Karpas-422 (cell line): ENCODE results near the gene FRMD3. TPM values are rescaled to one million over a fixed set of nuclear protein-coding genes. Genes with fewer than 3 reads are reported as not detected.

Source experiments
- DNase-seq: peaks from one replicate; pipeline ENCODE4 v3.0.0-alpha.2; 2015
- H2AFZ ChIP-seq: fragments of 200-600 bp; sonication (generic); 2 replicates; pipeline ENCODE4 v1.6.1; 2014; ENCODE audit warnings: antibody characterized with exemption, low read length, mixed read lengths
- H3K27ac ChIP-seq: fragments of 200-600 bp; sonication (generic); 2 replicates; pipeline ENCODE4 v1.5.1; 2014; ENCODE audit warnings: mild to moderate bottlenecking, low read length, moderate library complexity
- H3K27me3 ChIP-seq: fragments of 200-600 bp; sonication (generic); 2 replicates; pipeline ENCODE4 v1.6.1; 2014; ENCODE audit warnings: low read length, mixed read lengths
- H3K36me3 ChIP-seq: fragments of 200-600 bp; sonication (generic); 2 replicates; pipeline ENCODE4 v1.6.1; 2014; ENCODE audit warnings: low read length, mixed read lengths; ENCODE audit not compliant: insufficient read depth
- H3K4me1 ChIP-seq: fragments of 200-600 bp; sonication (generic); 2 replicates; pipeline ENCODE4 v1.6.1; 2014; ENCODE audit warnings: mild to moderate bottlenecking, low read length, mixed read lengths
- H3K4me2 ChIP-seq: fragments of 200-600 bp; sonication (generic); 2 replicates; pipeline ENCODE4 v1.6.1; 2014; ENCODE audit warnings: low read length, low read depth, mild to moderate bottlenecking; ENCODE audit not compliant: poor library complexity, severe bottlenecking
- H3K4me3 ChIP-seq: fragments of 200-600 bp; sonication (generic); 2 replicates; pipeline ENCODE4 v1.5.1; 2014; ENCODE audit warnings: mild to moderate bottlenecking, antibody characterized with exemption, low read length, mixed read lengths
- H3K79me2 ChIP-seq: fragments of 200-600 bp; sonication (generic); 2 replicates; pipeline ENCODE4 v1.6.1; 2014; ENCODE audit warnings: mild to moderate bottlenecking, low read length, mixed read lengths
- H3K9ac ChIP-seq: fragments of 200-600 bp; sonication (generic); 2 replicates; pipeline ENCODE4 v1.6.0; 2014; ENCODE audit warnings: low read length
- H3K9me2 ChIP-seq: fragments of 200-600 bp; sonication (generic), shearing (Covaris generic); replicated peaks from 2 replicates; pipeline ENCODE4 v1.6.0; 2014; ENCODE audit warnings: mild to moderate bottlenecking, low read length, moderate library complexity; ENCODE audit not compliant: insufficient read depth
- H3K9me3 ChIP-seq: fragments of 300-700, 200-600 bp; sonication (generic); 2 replicates; pipeline ENCODE4 v1.6.1; 2014; ENCODE audit warnings: low read length, mixed read lengths
- H4K20me1 ChIP-seq: fragments of 200-600 bp; sonication (generic); 2 replicates; pipeline ENCODE4 v1.6.1; 2014; ENCODE audit warnings: mild to moderate bottlenecking, antibody characterized with exemption, low read length, low read depth; ENCODE audit not compliant: insufficient read depth
- total RNA-seq: library from RNA; depleted of rRNA; stranded (reverse); fragments of >200 nt; shearing (Covaris generic); gene quantifications from 2 replicates; pipeline ENCODE4 v1.2.3, GENCODE V29; 2014; ENCODE audit warnings: low replicate concordance

FRMD3 gene
- total RNA-seq, 1 experiment from 2014 or later = not detected

DNA sequence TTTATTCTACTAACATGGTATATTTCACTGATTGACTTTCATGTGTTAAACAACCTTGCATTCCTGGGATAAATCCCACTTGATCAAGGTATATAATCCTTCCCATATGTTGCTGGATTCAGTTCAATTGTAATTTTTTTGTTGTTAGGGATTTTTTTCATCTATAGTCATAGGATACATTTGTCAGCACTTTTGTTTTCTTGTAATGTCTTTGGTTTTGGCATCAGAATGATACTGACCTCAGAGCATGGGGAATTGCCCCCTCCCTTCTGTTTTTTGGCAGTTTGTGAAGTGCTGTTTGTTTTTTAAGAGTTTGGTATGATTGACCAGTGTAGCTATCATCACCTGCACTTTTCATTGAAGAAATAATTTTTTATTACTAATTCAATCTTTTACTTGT, 298.5 kb downstream of the FRMD3 start:
- H2AFZ ChIP-seq = no peak overlapping the region
- H3K36me3 ChIP-seq = no peaks in the 10 kb centered on the region
- H4K20me1 ChIP-seq = no peaks in the 10 kb centered on the region
- no peaks in the 10 kb centered on the region for H3K4me1 ChIP-seq
- no peak overlapping the region for H3K27ac ChIP-seq
- DNase-seq = no peak
- H3K4me3 ChIP-seq = no peak overlapping the region
- H3K79me2 ChIP-seq = no peaks in the 10 kb centered on the region
- no peak overlapping the region for H3K9ac ChIP-seq
- no peak overlapping the region for H3K4me2 ChIP-seq
- H3K9me2 ChIP-seq = no peaks in the 10 kb centered on the region
- no peaks in the 10 kb centered on the region for H3K27me3 ChIP-seq
- no peaks in the 10 kb centered on the region for H3K9me3 ChIP-seq

DNA sequence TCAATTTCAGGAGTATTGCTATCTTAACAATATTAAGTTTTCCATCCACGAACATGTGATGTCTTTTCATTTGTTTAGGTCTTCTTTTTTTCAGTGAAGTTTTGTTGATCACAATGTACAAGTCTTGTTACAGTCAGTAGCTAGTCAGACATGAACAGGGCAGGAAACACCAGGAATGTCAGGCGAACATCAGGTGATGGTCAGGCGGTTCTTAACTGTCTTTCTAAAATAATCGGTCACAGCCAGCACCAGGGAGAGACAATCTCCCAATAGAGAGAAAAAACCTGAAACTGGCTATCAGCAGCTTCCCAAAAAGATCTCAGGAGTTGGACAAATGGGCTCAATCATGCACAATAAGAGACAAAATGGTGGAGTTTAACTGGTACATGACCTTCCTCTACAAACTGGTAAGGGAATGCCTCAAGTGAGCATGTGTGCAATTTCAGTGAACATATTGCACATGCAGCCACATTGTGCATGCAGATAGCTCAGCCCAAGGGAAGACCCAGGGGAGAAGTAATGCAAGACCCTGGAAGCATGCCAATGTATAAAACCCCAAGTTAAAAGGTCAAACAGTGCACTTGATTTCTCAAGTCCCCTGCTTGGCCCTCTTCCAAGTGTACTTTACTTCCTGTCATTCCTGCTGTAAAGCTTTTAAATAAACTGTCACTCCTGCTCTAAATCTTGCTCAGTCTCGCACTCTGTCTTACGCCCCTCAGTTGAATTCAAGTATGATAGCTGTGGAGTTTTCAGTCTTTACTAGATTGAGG, 299.1 kb downstream of the FRMD3 start:
- Histone ChIP-seq H3K36me3 (no peaks in the 10 kb centered on the region), H3K27me3 (no peaks in the 10 kb centered on the region), H4K20me1 (no peaks in the 10 kb centered on the region), H3K27ac (no peak overlapping the region), H3K79me2 (no peaks in the 10 kb centered on the region), H3K9ac (no peak overlapping the region), H3K4me3 (no peak overlapping the region), H3K9me3 (no peaks in the 10 kb centered on the region), H3K4me2 (no peak overlapping the region), H2AFZ (no peak overlapping the region), H3K9me2 (no peaks in the 10 kb centered on the region), H3K4me1 (no peaks in the 10 kb centered on the region)
- DNase-seq = no peak

DNA sequence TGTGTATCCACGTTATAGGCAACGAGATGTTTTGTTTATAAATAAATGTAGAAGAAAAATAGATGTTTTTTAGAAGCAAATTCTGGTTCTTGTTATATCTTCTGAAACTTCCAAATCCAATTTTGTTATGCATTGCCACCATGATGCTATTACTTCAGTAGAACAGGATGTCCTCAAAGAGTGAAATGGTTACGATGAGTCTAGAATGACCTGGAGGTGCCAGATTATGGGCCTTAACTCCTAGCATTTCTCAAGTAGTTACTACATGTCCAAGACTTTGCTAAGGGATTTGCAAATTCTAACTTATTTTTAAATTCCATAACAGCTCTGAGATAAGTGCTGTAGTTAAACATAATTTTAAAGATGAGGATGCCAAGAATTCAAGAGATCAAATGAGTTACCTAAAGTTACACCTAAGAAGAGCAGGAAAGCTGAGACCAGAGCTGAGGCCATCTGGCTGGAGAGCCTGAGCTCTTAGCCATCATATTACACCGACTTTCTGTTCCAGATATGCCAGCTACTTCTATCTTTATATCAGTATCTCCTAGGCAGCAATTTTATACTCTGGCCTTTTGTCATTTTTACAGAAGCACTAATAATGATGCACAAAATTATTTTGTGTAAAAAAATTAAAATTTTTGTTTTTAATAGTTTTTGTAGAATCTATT, 302.0 kb downstream of the FRMD3 start:
- no peaks in the 10 kb centered on the region for H3K36me3 ChIP-seq
- no peaks in the 10 kb centered on the region for H3K4me1 ChIP-seq
- no peak overlapping the region for H3K27ac ChIP-seq
- no peaks in the 10 kb centered on the region for H4K20me1 ChIP-seq
- H2AFZ ChIP-seq = no peak overlapping the region
- no peak overlapping the region for H3K4me2 ChIP-seq
- no peaks in the 10 kb centered on the region for H3K27me3 ChIP-seq
- H3K4me3 ChIP-seq = no peak overlapping the region
- no peaks in the 10 kb centered on the region for H3K79me2 ChIP-seq
- no peaks in the 10 kb centered on the region for H3K9me3 ChIP-seq
- no peaks in the 10 kb centered on the region for H3K9me2 ChIP-seq
- no peak overlapping the region for H3K9ac ChIP-seq
- DNase-seq = no peak

DNA sequence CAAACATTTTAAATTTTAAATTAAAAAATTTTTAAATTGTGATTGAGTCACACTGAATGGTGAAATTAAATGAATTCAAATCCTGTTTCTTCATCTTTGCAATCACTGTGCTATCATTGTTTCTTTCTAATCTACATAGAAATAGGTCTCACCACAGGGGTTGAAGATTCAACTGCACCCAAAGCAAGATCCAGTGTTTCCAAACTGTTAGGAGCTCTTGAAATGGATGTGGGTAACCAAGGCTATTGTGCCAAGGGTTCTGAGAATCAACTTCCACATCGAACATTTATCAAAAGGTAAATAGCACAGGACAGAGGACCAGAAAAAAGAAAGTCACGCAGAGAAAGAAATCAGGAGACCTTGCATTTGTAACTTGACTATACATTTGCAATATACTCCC, 302.7 kb downstream of the FRMD3 start:
- Histone ChIP-seq H3K27me3 (no peaks in the 10 kb centered on the region), H2AFZ (no peak overlapping the region), H3K36me3 (no peaks in the 10 kb centered on the region), H3K9me2 (no peaks in the 10 kb centered on the region), H3K4me3 (no peak overlapping the region), H3K79me2 (no peaks in the 10 kb centered on the region), H3K4me2 (no peak overlapping the region), H3K4me1 (no peaks in the 10 kb centered on the region), H3K9ac (no peak overlapping the region), H4K20me1 (no peaks in the 10 kb centered on the region), H3K9me3 (no peaks in the 10 kb centered on the region), H3K27ac (no peak overlapping the region)
- DNase-seq = no peak

DNA sequence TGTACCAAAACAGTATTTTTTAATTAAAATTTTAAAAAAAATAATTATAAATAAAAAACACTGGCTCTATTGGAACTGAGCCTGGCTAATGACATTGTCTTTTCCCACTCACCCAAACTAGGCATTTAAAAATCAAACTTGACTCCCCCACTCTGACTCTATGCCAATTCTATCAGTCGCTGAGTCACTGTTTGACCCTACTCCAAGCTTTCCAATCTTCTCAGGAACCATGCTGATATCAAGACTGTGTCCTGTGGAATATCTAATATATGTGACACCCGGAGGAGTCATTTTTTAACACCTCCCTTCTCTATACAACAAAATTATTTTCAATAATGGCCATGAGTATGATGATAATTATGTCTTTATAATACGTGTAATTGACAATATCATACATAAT, 303.7 kb downstream of the FRMD3 start:
- Histone ChIP-seq H3K4me3 (no peak overlapping the region), H3K4me2 (no peak overlapping the region), H3K27ac (no peak overlapping the region), H4K20me1 (no peaks in the 10 kb centered on the region), H2AFZ (no peak overlapping the region), H3K79me2 (no peaks in the 10 kb centered on the region), H3K9me2 (no peaks in the 10 kb centered on the region), H3K9ac (no peak overlapping the region), H3K4me1 (no peaks in the 10 kb centered on the region), H3K36me3 (no peaks in the 10 kb centered on the region), H3K9me3 (no peaks in the 10 kb centered on the region), H3K27me3 (no peaks in the 10 kb centered on the region)
- no peak for DNase-seq

DNA sequence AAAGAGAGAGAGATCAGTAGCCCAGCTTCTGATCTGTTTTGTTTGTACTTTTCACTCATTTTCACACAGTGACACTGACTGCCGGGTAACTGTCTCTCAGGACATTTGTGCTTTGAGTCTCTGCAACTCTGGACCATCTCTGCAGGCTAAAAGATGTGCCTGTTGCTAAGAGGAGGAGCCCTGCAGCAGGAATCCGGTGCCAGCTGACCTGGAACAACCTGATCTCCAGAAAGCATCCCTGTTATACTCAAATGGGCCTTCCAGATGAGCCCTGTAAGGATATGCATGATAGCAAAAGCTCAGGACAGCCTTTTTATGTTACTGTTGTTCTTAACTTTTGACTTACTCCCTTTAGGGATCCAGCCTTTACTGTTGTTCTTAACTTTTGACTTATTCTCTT, 304.6 kb downstream of the FRMD3 start:
- Histone ChIP-seq H3K4me1 (no peaks in the 10 kb centered on the region), H3K9ac (no peak overlapping the region), H4K20me1 (no peaks in the 10 kb centered on the region), H3K9me2 (no peaks in the 10 kb centered on the region), H2AFZ (no peak overlapping the region), H3K36me3 (no peaks in the 10 kb centered on the region), H3K27ac (no peak overlapping the region), H3K4me3 (no peak overlapping the region), H3K79me2 (no peaks in the 10 kb centered on the region), H3K27me3 (no peaks in the 10 kb centered on the region), H3K4me2 (no peak overlapping the region), H3K9me3 (no peaks in the 10 kb centered on the region)
- DNase-seq = no peak

DNA sequence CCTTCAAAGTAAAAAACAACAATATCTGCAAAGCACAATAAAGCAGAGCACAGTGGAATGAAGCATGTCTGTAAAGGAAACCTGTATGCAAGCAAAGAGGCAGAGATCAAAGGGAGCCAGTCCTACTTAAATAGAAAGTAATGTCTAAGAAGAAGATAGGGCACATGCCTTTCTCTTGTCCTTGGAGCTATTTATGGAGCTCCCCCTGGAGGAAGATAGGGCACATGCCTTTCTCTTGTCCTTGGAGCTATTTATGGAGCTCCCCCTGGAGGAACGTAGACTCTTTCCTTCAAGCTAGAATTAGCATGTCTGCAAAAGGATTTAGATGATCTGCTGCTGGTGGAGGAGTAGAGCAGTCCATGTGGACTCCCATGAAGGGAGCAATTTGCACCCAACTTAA, 307.2 kb downstream of the FRMD3 start:
- H3K36me3 ChIP-seq = no peaks in the 10 kb centered on the region
- H2AFZ ChIP-seq = no peak overlapping the region
- no peaks in the 10 kb centered on the region for H4K20me1 ChIP-seq
- no peak overlapping the region for H3K27ac ChIP-seq
- H3K9me3 ChIP-seq = no peaks in the 10 kb centered on the region
- no peak overlapping the region for H3K9ac ChIP-seq
- H3K4me2 ChIP-seq = no peak overlapping the region
- no peaks in the 10 kb centered on the region for H3K27me3 ChIP-seq
- H3K4me3 ChIP-seq = no peak overlapping the region
- H3K79me2 ChIP-seq = no peaks in the 10 kb centered on the region
- no peak for DNase-seq
- no peaks in the 10 kb centered on the region for H3K9me2 ChIP-seq
- H3K4me1 ChIP-seq = no peaks in the 10 kb centered on the region

DNA sequence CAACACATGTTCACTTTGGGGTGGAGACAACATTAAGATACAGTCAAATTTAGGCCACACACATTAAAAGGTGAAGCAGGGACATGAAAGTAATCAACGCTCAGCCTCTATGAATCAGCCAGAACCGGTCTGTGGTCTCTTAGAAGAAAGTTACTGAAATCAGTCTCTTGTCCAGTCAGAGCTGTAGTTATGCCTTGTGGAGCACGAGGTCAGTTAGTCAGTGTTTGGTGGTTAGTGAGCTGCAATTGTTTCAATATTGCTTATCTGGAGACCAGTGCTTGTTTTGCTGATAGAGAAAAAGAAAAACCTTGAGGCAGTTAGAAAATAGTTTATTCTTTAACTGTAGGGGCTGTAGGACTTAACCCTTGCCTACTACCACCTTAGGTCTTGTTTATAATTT, 317.5 kb downstream of the FRMD3 start:
- Histone ChIP-seq H3K4me3 (no peak overlapping the region), H3K36me3 (no peaks in the 10 kb centered on the region), H4K20me1 (no peaks in the 10 kb centered on the region), H3K9me2 (no peaks in the 10 kb centered on the region), H3K27ac (no peak overlapping the region), H3K4me1 (no peaks in the 10 kb centered on the region), H3K9me3 (no peaks in the 10 kb centered on the region), H3K27me3 (no peaks in the 10 kb centered on the region), H2AFZ (no peak overlapping the region), H3K4me2 (no peak overlapping the region), H3K9ac (no peak overlapping the region), H3K79me2 (no peaks in the 10 kb centered on the region)
- DNase-seq = no peak
